Measurements from ENCODE around the gene MAP7.
"Not testable (repeated sequence)": the region's sequence is repeated elsewhere in the genome, so short reads cannot be mapped to it uniquely, and the experiment has no call there.

DNA sequence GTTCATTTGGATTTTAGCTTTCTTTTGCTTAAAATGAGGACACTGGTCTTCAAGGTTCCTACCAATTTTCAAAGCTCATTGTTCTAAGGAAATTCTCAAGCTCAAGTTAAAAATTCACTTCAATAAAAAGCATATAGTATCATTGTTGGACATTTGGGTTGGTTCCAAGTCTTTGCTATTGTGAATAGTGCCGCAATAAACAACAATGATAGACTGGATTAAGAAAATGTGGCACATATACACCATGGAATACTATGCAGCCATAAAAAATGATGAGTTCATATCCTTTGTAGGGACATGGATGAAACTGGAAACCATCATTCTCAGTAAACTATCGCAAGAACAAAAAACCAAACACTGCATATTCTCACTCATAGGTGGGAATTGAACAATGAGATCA, 159.3 kb downstream of the MAP7 start:
- not testable (repeated sequence) for TF ChIP-seq CTCF, POLR2A, EP300 (IDR thresholded peaks at IDR 0.05)
